Suprapubic skin (tissue), 4 donors: Measurements from ENCODE around the gene PLS1. TPM values are rescaled to one million over a fixed set of nuclear protein-coding genes. Genes with fewer than 3 reads are reported as not detected.

Experiments
- DNase-seq, 2 donors: peaks; one replicate each; pipeline ENCODE4 v3.0.0-alpha.2; 2019; ENCODE audit warnings: low spot score in 2 of 2
- H3K27ac ChIP-seq: fragments of 200-600 bp; sonication (generic); one replicate; pipeline ENCODE4 v1.5.1; 2019
- H3K27me3 ChIP-seq: fragments of 200-600 bp; sonication (generic); one replicate; pipeline ENCODE4 v1.5.1; 2019
- H3K36me3 ChIP-seq: fragments of 200-600 bp; sonication (generic); one replicate; pipeline ENCODE4 v1.5.1; 2019
- H3K4me1 ChIP-seq: fragments of 200-600 bp; sonication (generic); one replicate; pipeline ENCODE4 v1.5.1; 2019
- H3K4me3 ChIP-seq: fragments of 200-600 bp; sonication (generic); one replicate; pipeline ENCODE4 v1.5.1; 2019; ENCODE audit warnings: mild to moderate bottlenecking
- H3K9me3 ChIP-seq: fragments of 200-600 bp; sonication (generic); one replicate; pipeline ENCODE4 v1.5.1; 2019
- EP300 ChIP-seq: sonication (generic); formaldehyde crosslinking; IDR thresholded peaks from one replicate; pipeline ENCODE4 v1.6.1; 2017; ENCODE audit warnings: antibody characterized with exemption
- POLR2A ChIP-seq, 2 donors: fragments of 450-650 bp; IDR thresholded peaks; one replicate each; pipeline ENCODE4 v1.6.1; 2017; ENCODE audit warnings: antibody characterized with exemption in 2 of 2, mild to moderate bottlenecking in 2 of 2, moderate library complexity in 2 of 2
- POLR2AphosphoS5 ChIP-seq, 3 donors: sonication (generic); formaldehyde crosslinking; IDR thresholded peaks; one replicate each; pipeline ENCODE4 v1.6.1; 2017; ENCODE audit warnings: antibody characterized with exemption in 3 of 3
- WGBS: methylation state at CpG from one replicate; pipeline ENCODE4 v1.1.5; 2018; 5-methylcytosine and 5-hydroxymethylcytosine counted together
- total RNA-seq, 4 donors: library from RNA; depleted of rRNA; stranded (reverse); fragments of >200 nt; gene quantifications; one replicate each; pipeline ENCODE4 v1.1.0, GENCODE V29; 2016
- TF ChIP-seq, protein P1 (sequence below), 2 donors: fragments of 200-600 bp in 1 of 2; fragments of 450-650 bp in 1 of 2; sonication (generic) in 1 of 2; IDR thresholded peaks; one replicate each; pipeline ENCODE4 v1.5.1; 2016 to 2019; ENCODE audit warnings: antibody characterized with exemption in 2 of 2, mild to moderate bottlenecking in 1 of 2, moderate library complexity in 1 of 2

PLS1 gene
- total RNA-seq, 4 donors from 2014 or later = 4.4 to 9.1 (median 7.5) TPM

DNA sequence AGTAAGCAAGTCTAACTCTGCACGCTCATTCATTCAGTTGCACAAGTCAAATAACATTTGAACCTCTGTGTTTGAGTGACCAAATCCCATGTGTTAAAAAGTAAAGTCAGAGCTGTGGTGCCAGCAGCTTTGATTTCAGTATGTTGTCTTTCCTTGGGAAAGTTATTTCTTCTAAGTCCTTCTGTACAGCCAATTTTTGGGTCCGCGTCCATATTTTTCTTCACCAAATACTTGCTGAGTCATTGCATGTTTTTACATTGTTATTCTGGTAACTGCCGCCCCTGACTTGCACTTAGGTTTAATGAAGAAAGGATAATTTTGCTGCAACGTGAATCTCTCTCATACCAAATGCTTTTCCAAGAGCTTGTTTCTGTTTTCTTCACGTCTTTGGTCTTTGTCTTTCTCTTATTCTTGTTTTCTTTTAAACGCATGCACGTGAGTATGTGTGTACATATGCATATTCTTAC lies 56.7 kb downstream of the PLS1 start:
- Histone ChIP-seq H3K27ac (no peak overlapping the region), H3K36me3 (no peaks in the 10 kb centered on the region), H3K4me1 (no peaks in the 10 kb centered on the region), H3K9me3 (no peaks in the 10 kb centered on the region), H3K27me3 (no peaks in the 10 kb centered on the region), H3K4me3 (no peak overlapping the region)
- WGBS = 86% methylated on average over 8 of the region's 8 CpGs
- TF ChIP-seq, protein P1, sequence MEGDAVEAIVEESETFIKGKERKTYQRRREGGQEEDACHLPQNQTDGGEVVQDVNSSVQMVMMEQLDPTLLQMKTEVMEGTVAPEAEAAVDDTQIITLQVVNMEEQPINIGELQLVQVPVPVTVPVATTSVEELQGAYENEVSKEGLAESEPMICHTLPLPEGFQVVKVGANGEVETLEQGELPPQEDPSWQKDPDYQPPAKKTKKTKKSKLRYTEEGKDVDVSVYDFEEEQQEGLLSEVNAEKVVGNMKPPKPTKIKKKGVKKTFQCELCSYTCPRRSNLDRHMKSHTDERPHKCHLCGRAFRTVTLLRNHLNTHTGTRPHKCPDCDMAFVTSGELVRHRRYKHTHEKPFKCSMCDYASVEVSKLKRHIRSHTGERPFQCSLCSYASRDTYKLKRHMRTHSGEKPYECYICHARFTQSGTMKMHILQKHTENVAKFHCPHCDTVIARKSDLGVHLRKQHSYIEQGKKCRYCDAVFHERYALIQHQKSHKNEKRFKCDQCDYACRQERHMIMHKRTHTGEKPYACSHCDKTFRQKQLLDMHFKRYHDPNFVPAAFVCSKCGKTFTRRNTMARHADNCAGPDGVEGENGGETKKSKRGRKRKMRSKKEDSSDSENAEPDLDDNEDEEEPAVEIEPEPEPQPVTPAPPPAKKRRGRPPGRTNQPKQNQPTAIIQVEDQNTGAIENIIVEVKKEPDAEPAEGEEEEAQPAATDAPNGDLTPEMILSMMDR (IDR thresholded peaks at IDR 0.05) = no peak
- TF ChIP-seq POLR2A (IDR thresholded peaks at IDR 0.05) = no peak
- TF ChIP-seq POLR2AphosphoS5 (IDR thresholded peaks at IDR 0.05) = no peak
- no peak for TF ChIP-seq EP300
- DNase-seq = no peak

DNA sequence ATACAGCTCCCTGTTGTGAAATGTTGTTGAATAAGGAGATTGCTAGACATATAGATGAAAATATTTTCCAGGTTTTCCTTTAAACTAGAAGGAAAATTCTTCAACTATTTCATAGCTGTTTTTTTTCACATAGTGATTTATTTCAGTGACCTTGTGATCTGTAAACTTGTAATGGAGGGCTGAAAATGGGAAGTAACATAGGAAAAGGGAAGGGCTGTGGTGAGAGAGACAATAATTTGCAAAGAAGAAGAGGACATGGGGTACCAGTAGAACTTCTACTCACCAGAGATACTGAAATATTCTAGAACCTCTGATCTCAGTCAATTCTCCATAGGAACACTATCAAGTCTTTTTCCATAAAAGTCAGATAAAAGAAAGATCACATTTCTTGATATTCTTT lies 60.4 kb downstream of the PLS1 start:
- H3K27me3 ChIP-seq = no peaks in the 10 kb centered on the region
- DNase-seq = no peak
- no peaks in the 10 kb centered on the region for H3K9me3 ChIP-seq
- TF ChIP-seq, protein P1 (IDR thresholded peaks at IDR 0.05) = no peak
- TF ChIP-seq POLR2AphosphoS5 (IDR thresholded peaks at IDR 0.05) = no peak
- no peak for TF ChIP-seq EP300
- TF ChIP-seq POLR2A (IDR thresholded peaks at IDR 0.05) = no peak
- H3K27ac ChIP-seq = no peak overlapping the region
- H3K36me3 ChIP-seq = no peaks in the 10 kb centered on the region
- H3K4me1 ChIP-seq = no peaks in the 10 kb centered on the region
- H3K4me3 ChIP-seq = no peak overlapping the region

DNA sequence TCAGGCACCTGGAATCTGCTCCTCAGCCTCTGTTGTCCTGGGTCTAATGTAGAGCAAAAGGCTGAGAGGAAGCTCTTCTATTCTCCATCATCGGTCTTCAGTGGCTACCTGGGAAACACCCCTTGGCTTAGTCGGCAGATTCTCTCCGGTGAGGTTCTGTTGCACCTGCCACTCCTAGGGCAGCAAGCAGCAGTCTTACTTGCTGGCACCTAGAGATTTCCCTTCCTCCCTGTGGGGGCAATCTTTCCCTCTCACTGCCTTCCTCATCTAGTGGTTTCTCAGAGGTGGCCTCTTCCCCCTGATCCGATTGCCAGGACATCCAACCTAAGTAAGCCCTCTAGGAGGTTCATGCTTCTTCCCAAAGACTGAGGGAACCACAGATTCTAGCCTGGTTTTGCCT lies 60.8 kb downstream of the PLS1 start:
- 92% methylated on average over 4 of the region's 4 CpGs for WGBS
- TF ChIP-seq POLR2AphosphoS5 (IDR thresholded peaks at IDR 0.05) (no peak), POLR2A (IDR thresholded peaks at IDR 0.05) (no peak), EP300 (no peak)
- TF ChIP-seq, protein P1 (IDR thresholded peaks at IDR 0.05) = no peak
- DNase-seq = no peak

DNA sequence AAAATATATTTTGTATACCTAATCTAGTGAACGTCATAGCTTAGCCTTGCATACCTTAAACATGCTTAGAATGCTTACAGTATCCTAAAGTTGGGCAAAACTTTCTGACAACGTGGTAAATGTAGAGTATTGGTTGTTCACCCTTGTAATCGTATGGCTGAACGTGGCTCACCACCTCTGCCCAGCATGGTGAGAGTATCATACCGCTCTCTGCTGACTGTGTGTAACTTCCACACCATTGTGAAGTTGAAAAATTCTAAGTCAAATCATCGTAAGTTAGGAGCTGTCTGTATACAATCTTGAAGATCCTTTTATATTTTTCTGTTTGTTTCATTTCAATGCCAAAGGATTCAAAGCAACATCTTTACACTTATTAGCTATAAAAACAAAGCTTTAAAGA lies 64.2 kb downstream of the PLS1 start:
- Histone ChIP-seq H3K4me1 (no peaks in the 10 kb centered on the region), H3K36me3 (no peaks in the 10 kb centered on the region), H3K27ac (no peak overlapping the region), H3K4me3 (no peak overlapping the region), H3K9me3 (no peaks in the 10 kb centered on the region), H3K27me3 (no peaks in the 10 kb centered on the region)
- 72% methylated on average over 6 of the region's 6 CpGs for WGBS
- no peak for DNase-seq
- TF ChIP-seq, protein P1 (IDR thresholded peaks at IDR 0.05) = no peak
- no peak for TF ChIP-seq EP300
- no peak for TF ChIP-seq POLR2AphosphoS5 (IDR thresholded peaks at IDR 0.05)
- no peak for TF ChIP-seq POLR2A (IDR thresholded peaks at IDR 0.05)

More for the DNA sequence above, 60.8 kb downstream of the PLS1 start:
- H3K27ac ChIP-seq = no peak overlapping the region
- H3K36me3 ChIP-seq = no peaks in the 10 kb centered on the region
- no peaks in the 10 kb centered on the region for H3K27me3 ChIP-seq
- H3K9me3 ChIP-seq = no peaks in the 10 kb centered on the region
- H3K4me1 ChIP-seq = no peaks in the 10 kb centered on the region
- H3K4me3 ChIP-seq = no peak overlapping the region

DNA sequence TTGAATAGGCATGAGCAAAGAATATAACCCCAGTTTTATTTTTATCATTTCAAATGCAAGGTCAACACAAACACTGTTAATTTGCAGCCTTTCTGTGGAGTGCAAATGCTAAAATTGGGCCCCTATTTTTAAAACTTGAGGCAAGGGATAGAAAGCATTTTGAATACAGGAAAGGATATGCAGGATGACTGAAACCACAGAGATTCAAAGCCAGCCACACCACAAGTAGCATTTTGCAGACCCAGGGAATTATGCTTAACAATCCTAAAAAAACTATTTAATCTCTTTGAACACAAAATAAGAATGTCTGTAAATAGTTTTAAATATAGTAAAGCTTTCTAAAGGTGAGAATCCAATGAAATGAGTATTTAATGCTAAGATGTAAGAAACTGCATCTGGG lies 64.7 kb downstream of the PLS1 start:
- DNase-seq = no peak

More for the DNA sequence above, 64.7 kb downstream of the PLS1 start:
- H3K27me3 ChIP-seq = no peaks in the 10 kb centered on the region
- H3K27ac ChIP-seq = no peak overlapping the region
- no peak overlapping the region for H3K4me3 ChIP-seq
- TF ChIP-seq EP300 (no peak), POLR2AphosphoS5 (IDR thresholded peaks at IDR 0.05) (no peak), POLR2A (IDR thresholded peaks at IDR 0.05) (no peak)
- TF ChIP-seq, protein P1 (IDR thresholded peaks at IDR 0.05) = no peak
- no peaks in the 10 kb centered on the region for H3K36me3 ChIP-seq
- H3K9me3 ChIP-seq = no peaks in the 10 kb centered on the region
- H3K4me1 ChIP-seq = no peaks in the 10 kb centered on the region
